Adrenal gland (tissue), 5 donors: Measurements from ENCODE around the gene CIBAR2.

Experiments used
- CTCF ChIP-seq, 6 experiments: fragments of 450-650 bp in 4 of 6; fragments of 200-600 bp in 2 of 6; sonication (generic) in 1 of 6; IDR thresholded peaks; 1 replicate in 5 of 6; 2 replicates in 1 of 6; pipeline versions ENCODE4 v1.5.1 to v1.8.0; 2016 to 2021; ENCODE audit warnings: antibody characterized with exemption in 6 of 6, mild to moderate bottlenecking in 2 of 6, moderate library complexity in 1 of 6
- POLR2A ChIP-seq, 2 donors: fragments of 450-650 bp; IDR thresholded peaks; one replicate each; pipeline ENCODE4 v1.6.1; 2017; ENCODE audit warnings: antibody characterized with exemption in 2 of 2, mild to moderate bottlenecking in 2 of 2, moderate library complexity in 1 of 2
- donor health status: DM: no; HTN: no; CAD: no.

- TF ChIP-seq CTCF (IDR thresholded peaks at IDR 0.05) (no peak), POLR2A (IDR thresholded peaks at IDR 0.05) (no peak)
Measured at GRCh38 chr16:85075236-85075924, 36.9 kb downstream of the CIBAR2 start.
